SK-N-SH treated with all-trans-retinoic acid at 6 μM for 48 hours (cell line): Measurements from ENCODE around the gene STRA8.

Experiments
- ATAC-seq: fragments of 200-7000 bp; cut with Tn5 transposase; 3 replicates; pipeline ENCODE4 v1.9.1; 2020; ENCODE audit warnings: mild to moderate bottlenecking, moderate library complexity
- ARNTL ChIP-seq: fragments of 450-650 bp; formaldehyde crosslinking; IDR thresholded peaks from 2 replicates; pipeline ENCODE4 v1.5.0; 2020; ENCODE audit warnings: low read depth, mild to moderate bottlenecking, moderate library complexity, borderline replicate concordance
- BACH2 ChIP-seq: fragments of 250-450 bp; sonication (Bioruptor Pico); IDR thresholded peaks from 2 replicates; pipeline ENCODE4 v1.9.0; 2021; ENCODE audit warnings: mild to moderate bottlenecking, borderline replicate concordance
- CREB5 ChIP-seq: fragments of 250-450 bp; sonication (Bioruptor Pico); IDR thresholded peaks from 2 replicates; pipeline ENCODE4 v1.5.1; 2020; ENCODE audit warnings: low read depth, mild to moderate bottlenecking, moderate library complexity
- CSDC2 ChIP-seq: fragments of 250-450 bp; sonication (Bioruptor Pico); IDR thresholded peaks from 2 replicates; pipeline ENCODE4 v1.5.0; 2020; ENCODE audit warnings: mild to moderate bottlenecking, moderate library complexity
- CSRNP3 ChIP-seq: fragments of 250-450 bp; sonication (Bioruptor Pico); IDR thresholded peaks from 2 replicates; pipeline ENCODE4 v1.5.1; 2021; ENCODE audit warnings: mild to moderate bottlenecking, moderate library complexity
- ESRRG ChIP-seq: fragments of 250-450 bp; sonication (Bioruptor Pico); IDR thresholded peaks from 2 replicates; pipeline ENCODE4 v1.6.1; 2021; ENCODE audit warnings: mild to moderate bottlenecking
- GLIS3 ChIP-seq: fragments of 250-450 bp; sonication (Bioruptor Pico); IDR thresholded peaks from 2 replicates; pipeline ENCODE4 v1.5.0; 2020; ENCODE audit warnings: mild to moderate bottlenecking, moderate library complexity
- ISL1 ChIP-seq: fragments of 250-450 bp; sonication (Bioruptor Pico); IDR thresholded peaks from 2 replicates; pipeline ENCODE4 v2.1.2; 2022; ENCODE audit warnings: mild to moderate bottlenecking, moderate library complexity
- OSR1 ChIP-seq: fragments of 250-450 bp; sonication (Bioruptor Pico); IDR thresholded peaks from 2 replicates; pipeline ENCODE4 v1.8.0; 2022; ENCODE audit warnings: moderate library complexity, mild to moderate bottlenecking, inconsistent platforms
- PATZ1 ChIP-seq: fragments of 250-450 bp; sonication (Bioruptor Pico); IDR thresholded peaks from 2 replicates; pipeline ENCODE4 v1.8.0; 2020; ENCODE audit warnings: mild to moderate bottlenecking, moderate library complexity, borderline replicate concordance
- POU6F1 ChIP-seq: fragments of 250-450 bp; sonication (Bioruptor Pico); IDR thresholded peaks from 2 replicates; pipeline ENCODE4 v1.8.0; 2021; ENCODE audit warnings: low read depth, mild to moderate bottlenecking, moderate library complexity, borderline replicate concordance
- SNAI2 ChIP-seq: fragments of 250-450 bp; sonication (Bioruptor Pico); IDR thresholded peaks from 2 replicates; pipeline ENCODE4 v1.5.0; 2020; ENCODE audit warnings: mild to moderate bottlenecking, moderate library complexity
- TCF4 ChIP-seq: fragments of 250-450 bp; sonication (Bioruptor Pico); IDR thresholded peaks from 2 replicates; pipeline ENCODE4 v1.8.0; 2021; ENCODE audit warnings: mild to moderate bottlenecking, moderate library complexity, borderline replicate concordance
- TOX ChIP-seq: fragments of 250-450 bp; sonication (Bioruptor Pico); IDR thresholded peaks from 2 replicates; pipeline ENCODE4 v1.8.0; 2021; ENCODE audit warnings: mild to moderate bottlenecking, moderate library complexity, borderline replicate concordance
- ZC3H10 ChIP-seq: fragments of 250-450 bp; sonication (Bioruptor Pico); IDR thresholded peaks from 2 replicates; pipeline ENCODE4 v1.5.1; 2021; ENCODE audit warnings: mild to moderate bottlenecking, moderate library complexity
- ZFP3 ChIP-seq: fragments of 250-450 bp; sonication (Bioruptor Pico); IDR thresholded peaks from 2 replicates; pipeline ENCODE4 v1.5.0; 2020; ENCODE audit warnings: mild to moderate bottlenecking, moderate library complexity
- ZFP30 ChIP-seq: fragments of 450-650 bp; formaldehyde crosslinking; IDR thresholded peaks from 2 replicates; pipeline ENCODE4 v1.5.0; 2022; ENCODE audit warnings: mild to moderate bottlenecking, moderate library complexity
- ZNF565 ChIP-seq: fragments of 450-650 bp; formaldehyde crosslinking; conservative IDR thresholded peaks from 2 replicates; pipeline ENCODE4 v1.5.0; 2020; ENCODE audit warnings: low read depth, mild to moderate bottlenecking, moderate library complexity
- ZNF8 ChIP-seq: fragments of 450-650 bp; formaldehyde crosslinking; IDR thresholded peaks from 2 replicates; pipeline ENCODE4 v1.5.0; 2020; ENCODE audit warnings: mild to moderate bottlenecking, moderate library complexity

The STRA8 gene

GRCh38 chr7:135258585-135258984 lies 24.9 kb downstream of the STRA8 start:
- ATAC-seq = no peak
- TF ChIP-seq ARNTL = no peak
- TF ChIP-seq ZNF565 = no peak
- TF ChIP-seq ZFP30 (CRISPR knock-in tag) = no peak
- no peak for TF ChIP-seq TCF4 (CRISPR knock-in tag)
- TF ChIP-seq, all 23 proteins: peak for 0

- ATAC-seq = no peak
- no peak for TF ChIP-seq TCF4 (CRISPR knock-in tag)
- no peak for TF ChIP-seq ISL1 (CRISPR knock-in tag)
- TF ChIP-seq CSRNP3 (CRISPR knock-in tag) = no peak
- TF ChIP-seq ZFP3 (CRISPR knock-in tag) = no peak
- no peak for TF ChIP-seq GLIS3 (CRISPR knock-in tag)
- TF ChIP-seq ARNTL = no peak
- no peak for TF ChIP-seq POU6F1
- TF ChIP-seq TOX (CRISPR knock-in tag) = no peak
- TF ChIP-seq PATZ1 (CRISPR knock-in tag) = no peak
- no peak for TF ChIP-seq ESRRG
- no peak for TF ChIP-seq ZFP30 (CRISPR knock-in tag)
- no peak for TF ChIP-seq CSDC2
- TF ChIP-seq OSR1 (CRISPR knock-in tag) = no peak
- no peak for TF ChIP-seq ZNF8
- no peak for TF ChIP-seq SNAI2
- TF ChIP-seq ZNF565 = no peak
- no peak for TF ChIP-seq CREB5 (CRISPR knock-in tag)
Measured at GRCh38 chr7:135259702-135260101, 26.1 kb downstream of the STRA8 start.

- no peak for ATAC-seq
- no peak for TF ChIP-seq ZFP30 (CRISPR knock-in tag)
- TF ChIP-seq PATZ1 (CRISPR knock-in tag) = no peak
- TF ChIP-seq BACH2 (CRISPR knock-in tag) = no peak
- no peak for TF ChIP-seq SNAI2
- TF ChIP-seq ESRRG = no peak
- TF ChIP-seq CSDC2 = no peak
- TF ChIP-seq ZC3H10 (CRISPR knock-in tag) = no peak
- TF ChIP-seq CSRNP3 (CRISPR knock-in tag) = no peak
- TF ChIP-seq, all 23 proteins: peak for 0
Measured at GRCh38 chr7:135260470-135260869, 26.8 kb downstream of the STRA8 start.
